ENCODE results near the gene LYPD1.

DNA sequence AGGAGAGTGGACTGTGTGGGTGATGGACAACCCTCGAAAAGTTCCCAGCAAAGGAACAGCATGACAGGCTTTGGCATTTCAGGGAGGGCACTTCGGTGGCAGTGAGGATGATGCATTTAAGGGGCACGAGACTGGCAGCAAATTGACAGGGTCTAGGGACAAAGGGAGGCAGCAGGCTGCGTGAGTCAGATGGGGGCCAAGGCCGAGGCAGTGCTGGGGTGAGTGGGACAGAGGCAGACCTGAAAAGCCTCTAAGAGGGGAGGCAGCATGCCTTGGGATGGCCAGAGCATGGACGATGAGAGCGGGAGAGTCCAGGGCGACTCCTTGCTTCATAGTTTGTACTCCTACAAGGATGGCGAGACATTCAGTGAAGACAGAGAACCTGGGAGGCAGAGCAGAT is 49.5 kb upstream of the LYPD1 start:
- TF ChIP-seq, protein P1, sequence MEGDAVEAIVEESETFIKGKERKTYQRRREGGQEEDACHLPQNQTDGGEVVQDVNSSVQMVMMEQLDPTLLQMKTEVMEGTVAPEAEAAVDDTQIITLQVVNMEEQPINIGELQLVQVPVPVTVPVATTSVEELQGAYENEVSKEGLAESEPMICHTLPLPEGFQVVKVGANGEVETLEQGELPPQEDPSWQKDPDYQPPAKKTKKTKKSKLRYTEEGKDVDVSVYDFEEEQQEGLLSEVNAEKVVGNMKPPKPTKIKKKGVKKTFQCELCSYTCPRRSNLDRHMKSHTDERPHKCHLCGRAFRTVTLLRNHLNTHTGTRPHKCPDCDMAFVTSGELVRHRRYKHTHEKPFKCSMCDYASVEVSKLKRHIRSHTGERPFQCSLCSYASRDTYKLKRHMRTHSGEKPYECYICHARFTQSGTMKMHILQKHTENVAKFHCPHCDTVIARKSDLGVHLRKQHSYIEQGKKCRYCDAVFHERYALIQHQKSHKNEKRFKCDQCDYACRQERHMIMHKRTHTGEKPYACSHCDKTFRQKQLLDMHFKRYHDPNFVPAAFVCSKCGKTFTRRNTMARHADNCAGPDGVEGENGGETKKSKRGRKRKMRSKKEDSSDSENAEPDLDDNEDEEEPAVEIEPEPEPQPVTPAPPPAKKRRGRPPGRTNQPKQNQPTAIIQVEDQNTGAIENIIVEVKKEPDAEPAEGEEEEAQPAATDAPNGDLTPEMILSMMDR (IDR thresholded peaks at IDR 0.05) = no peak
- TF ChIP-seq EZH2 (IDR thresholded peaks at IDR 0.05) = no peak
- no peak for TF ChIP-seq EZH2phosphoT487 (IDR thresholded peaks at IDR 0.05)

Data from neural progenitor cell (in vitro differentiated cells).